Activated gamma-delta T cell (primary cell): Measurements from ENCODE around the gene HOXB1.
"Not testable (repeated sequence)": the region's sequence is repeated elsewhere in the genome, so short reads cannot be mapped to it uniquely, and the experiment has no call there.

Experiments used
- DNase-seq: peaks from one replicate; lab custom pipeline; 2025; lab: John Stamatoyannopoulos, UW

Gene HOXB1

GRCh38 chr17:48519427-48519826 lies 11.4 kb downstream of the HOXB1 start:
- no peak for DNase-seq

- no peak for DNase-seq
Observed at GRCh38 chr17:48517478-48517877, 13.3 kb downstream of the HOXB1 start.

GRCh38 chr17:48515925-48516900 lies 14.6 kb downstream of the HOXB1 start:
- no peak for DNase-seq

- DNase-seq = no peak
Observed at GRCh38 chr17:48514477-48514876, 16.3 kb downstream of the HOXB1 start.

- no peak for DNase-seq
Observed at GRCh38 chr17:48513666-48514455, 16.9 kb downstream of the HOXB1 start.

- DNase-seq = no peak
Observed at GRCh38 chr17:48513097-48513496, 17.7 kb downstream of the HOXB1 start.

- DNase-seq = no peak
Observed at GRCh38 chr17:48510761-48511604, 19.8 kb downstream of the HOXB1 start.

- DNase-seq = no peak
Observed at GRCh38 chr17:48510381-48510760, 20.4 kb downstream of the HOXB1 start.

GRCh38 chr17:48509708-48510107 lies 21.1 kb downstream of the HOXB1 start:
- not testable (repeated sequence) for DNase-seq

- DNase-seq = no peak
Observed at GRCh38 chr17:48506246-48506645, 24.6 kb downstream of the HOXB1 start.

GRCh38 chr17:48505788-48506187 lies 25.0 kb downstream of the HOXB1 start:
- DNase-seq = no peak

GRCh38 chr17:48504953-48505352 lies 25.9 kb downstream of the HOXB1 start:
- no peak for DNase-seq

- DNase-seq = no peak
Observed at GRCh38 chr17:48503747-48504146, 27.1 kb downstream of the HOXB1 start.

- no peak for DNase-seq
Observed at GRCh38 chr17:48502901-48503300, 27.9 kb downstream of the HOXB1 start.

GRCh38 chr17:48502312-48502711 lies 28.5 kb downstream of the HOXB1 start:
- DNase-seq = no peak

- DNase-seq = no peak
Observed at GRCh38 chr17:48500435-48501426, 30.1 kb downstream of the HOXB1 start.

GRCh38 chr17:48499735-48500434 lies 30.9 kb downstream of the HOXB1 start:
- no peak for DNase-seq

- DNase-seq = no peak
Observed at GRCh38 chr17:48499248-48499647, 31.6 kb downstream of the HOXB1 start.

- no peak for DNase-seq
Observed at GRCh38 chr17:48498164-48498850, 32.5 kb downstream of the HOXB1 start.
